Measurements from ENCODE around the gene TMED10. TPM values are rescaled to one million over a fixed set of nuclear protein-coding genes. Genes with fewer than 3 reads are reported as not detected.

Gene TMED10
- total and polyA plus RNA-seq, 2 of the 13 experiments (the other 11 are each of a cell fraction or from before 2014, with no cell fraction given) = 311 to 377 TPM

GRCh38 chr14:75163677-75164076 lies 12.7 kb downstream of the TMED10 start:
- DNase-seq (ENCODE audit: low spot score) (no peak), FAIRE-seq (no peak), ATAC-seq (no peak)
- in situ Hi-C loops (cut with HindIII; ENCODE audit: extremely low pct_ligation_motif_present, low pct_unique_long_range_greater_than_20kb) (no loop called here), intact Hi-C loops (cut with micrococcal nuclease; ENCODE audit: unreplicated experiment) (no loop called here)
- POLR2A ChIA-PET = interaction anchor here (0.6 kb wide), 1 partner anchor 174 kb away, joined by 3 read pairs; no protein-coding TSS in a partner anchor
- CTCF ChIA-PET (ENCODE audit: low intra/inter-chr PET ratio, low total read pairs) = no interaction called here
- Histone ChIP-seq H3K79me2 (ENCODE audit: insufficient read depth, low read length) (peaks cover 89% of the 10 kb centered on the region), H3K27me3 (ENCODE audit: control insufficient read depth in 1 of 2, insufficient read depth in 2 of 2, low read length in 2 of 2) (no peaks in the 10 kb centered on the region), H3K4me2 (ENCODE audit: low read depth, low read length) (no peak overlapping the region), H3K4me1 (ENCODE audit: insufficient read depth, low read length) (peaks cover 44% of the 10 kb centered on the region), H4K20me1 (ENCODE audit: insufficient read depth, low read length) (peaks cover 34% of the 10 kb centered on the region), H3K27ac (ENCODE audit: extremely low read length, insufficient read depth, low read length) (no peak overlapping the region), H3K9me3 (ENCODE audit: low read length) (no peaks in the 10 kb centered on the region), H3K4me3 (replicated peaks in 1 of 3; ENCODE audit: insufficient read depth in 1 of 3, low read depth in 2 of 3, low read length in 3 of 3) (no peak overlapping the region), H3K9ac (ENCODE audit: insufficient read depth, low read depth, low read length) (no peak overlapping the region), H3K36me3 (replicated peaks in 1 of 2; ENCODE audit: control insufficient read depth in 1 of 2, insufficient read depth in 2 of 2, low read length in 2 of 2) (peaks cover 2 to 9% of the 10 kb centered on the region in 2 experiments; a peak in 2 of 5 replicates), H2AFZ (ENCODE audit: low read length) (no peak overlapping the region)
- TF ChIP-seq, protein P1, sequence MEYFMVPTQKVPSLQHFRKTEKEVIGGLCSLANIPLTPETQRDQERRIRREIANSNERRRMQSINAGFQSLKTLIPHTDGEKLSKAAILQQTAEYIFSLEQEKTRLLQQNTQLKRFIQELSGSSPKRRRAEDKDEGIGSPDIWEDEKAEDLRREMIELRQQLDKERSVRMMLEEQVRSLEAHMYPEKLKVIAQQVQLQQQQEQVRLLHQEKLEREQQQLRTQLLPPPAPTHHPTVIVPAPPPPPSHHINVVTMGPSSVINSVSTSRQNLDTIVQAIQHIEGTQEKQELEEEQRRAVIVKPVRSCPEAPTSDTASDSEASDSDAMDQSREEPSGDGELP (IDR thresholded peaks at IDR 0.05; ENCODE audit: borderline replicate concordance, low read depth) = no peak
- peak; percentile 78 for TF ChIP-seq ZNF121 (CRISPR knock-in tag; IDR thresholded peaks at IDR 0.05)
- WGBS (ENCODE audit: low lambda C conversion rate) = 92% methylated on average over 2 of the region's 2 CpGs
- BruUV-seq (replicated peaks) = no TSS peak

- Histone ChIP-seq H3K4me1 (ENCODE audit: insufficient read depth, low read length) (peaks cover 34% of the 10 kb centered on the region), H2AFZ (ENCODE audit: low read length) (no peak overlapping the region), H3K9me3 (ENCODE audit: low read length) (no peaks in the 10 kb centered on the region), H3K27me3 (ENCODE audit: control insufficient read depth in 1 of 2, insufficient read depth in 2 of 2, low read length in 2 of 2) (no peaks in the 10 kb centered on the region), H3K9ac (ENCODE audit: insufficient read depth, low read depth, low read length) (no peak overlapping the region), H3K4me2 (ENCODE audit: low read depth, low read length) (no peak overlapping the region), H3K79me2 (ENCODE audit: insufficient read depth, low read length) (peaks cover 86% of the 10 kb centered on the region), H3K4me3 (replicated peaks in 1 of 3; ENCODE audit: insufficient read depth in 1 of 3, low read depth in 2 of 3, low read length in 3 of 3) (no peak overlapping the region), H4K20me1 (ENCODE audit: insufficient read depth, low read length) (peaks cover 24% of the 10 kb centered on the region), H3K27ac (ENCODE audit: extremely low read length, insufficient read depth, low read length) (no peak overlapping the region), H3K36me3 (replicated peaks in 1 of 2; ENCODE audit: control insufficient read depth in 1 of 2, insufficient read depth in 2 of 2, low read length in 2 of 2) (peaks cover 2 to 9% of the 10 kb centered on the region in 2 experiments; a peak in 2 of 5 replicates)
- DNase-seq (ENCODE audit: low spot score) (no peak), ATAC-seq (no peak; the same call in 2 of the 3 replicates), FAIRE-seq (peak; percentile 55)
- BruUV-seq (replicated peaks) = no TSS peak
- TF ChIP-seq, protein P2, sequence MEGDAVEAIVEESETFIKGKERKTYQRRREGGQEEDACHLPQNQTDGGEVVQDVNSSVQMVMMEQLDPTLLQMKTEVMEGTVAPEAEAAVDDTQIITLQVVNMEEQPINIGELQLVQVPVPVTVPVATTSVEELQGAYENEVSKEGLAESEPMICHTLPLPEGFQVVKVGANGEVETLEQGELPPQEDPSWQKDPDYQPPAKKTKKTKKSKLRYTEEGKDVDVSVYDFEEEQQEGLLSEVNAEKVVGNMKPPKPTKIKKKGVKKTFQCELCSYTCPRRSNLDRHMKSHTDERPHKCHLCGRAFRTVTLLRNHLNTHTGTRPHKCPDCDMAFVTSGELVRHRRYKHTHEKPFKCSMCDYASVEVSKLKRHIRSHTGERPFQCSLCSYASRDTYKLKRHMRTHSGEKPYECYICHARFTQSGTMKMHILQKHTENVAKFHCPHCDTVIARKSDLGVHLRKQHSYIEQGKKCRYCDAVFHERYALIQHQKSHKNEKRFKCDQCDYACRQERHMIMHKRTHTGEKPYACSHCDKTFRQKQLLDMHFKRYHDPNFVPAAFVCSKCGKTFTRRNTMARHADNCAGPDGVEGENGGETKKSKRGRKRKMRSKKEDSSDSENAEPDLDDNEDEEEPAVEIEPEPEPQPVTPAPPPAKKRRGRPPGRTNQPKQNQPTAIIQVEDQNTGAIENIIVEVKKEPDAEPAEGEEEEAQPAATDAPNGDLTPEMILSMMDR (CRISPR knock-in tag; IDR thresholded peaks at IDR 0.05) = 0 out of 2 replicates have a peak, but pooled peaks have one; percentile 15
- TF ChIP-seq HMGA1 (CRISPR knock-in tag; conservative IDR thresholded peaks at IDR 0.05) (no peak), ZNF761 (CRISPR knock-in tag; conservative IDR thresholded peaks at IDR 0.05) (no peak), PAWR (CRISPR knock-in tag; IDR thresholded peaks at IDR 0.05; ENCODE audit: borderline replicate concordance) (no peak), AHDC1 (CRISPR knock-in tag; IDR thresholded peaks at IDR 0.05; ENCODE audit: borderline replicate concordance) (no peak), ZNF879 (CRISPR knock-in tag; IDR thresholded peaks at IDR 0.05) (no peak), TAF1 (CRISPR knock-in tag; IDR thresholded peaks at IDR 0.05) (no peak), STAG1 (CRISPR knock-in tag; IDR thresholded peaks at IDR 0.05) (peak; percentile 14; the same call in 1 of the 2 replicates)
- in situ Hi-C loops (cut with HindIII; ENCODE audit: extremely low pct_ligation_motif_present, low pct_unique_long_range_greater_than_20kb) = no loop called here
- POLR2A ChIA-PET = no interaction called here
- CTCF ChIA-PET (ENCODE audit: low intra/inter-chr PET ratio, low total read pairs) = no interaction called here
- intact Hi-C loops (cut with micrococcal nuclease; ENCODE audit: unreplicated experiment) = no loop called here
- WGBS (ENCODE audit: low lambda C conversion rate) = over 99% methylated on average over 3 of the region's 3 CpGs
These were observed 13.8 kb downstream of the TMED10 start for GRCh38 chr14:75162631-75163030.
